HepG2 (cell line): ENCODE results near the gene SMLR1. TPM values are rescaled to one million over a fixed set of nuclear protein-coding genes. Genes with fewer than 3 reads are reported as not detected.
A peak's percentile ranks its signal among the peaks of the same experiment; 100 is the strongest.

Experiments
- AFF4 ChIP-seq: sonication (generic); formaldehyde crosslinking; IDR thresholded peaks from 2 replicates; pipeline ENCODE4 v1.4.0; 2020; ENCODE audit warnings: missing genetic modification reagents
- ATF7 ChIP-seq, 2 experiments: fragments of 450-650 bp in 1 of 2; sonication (generic) in 1 of 2; formaldehyde crosslinking in 1 of 2; IDR thresholded peaks; 2 replicates each; pipeline versions ENCODE4 v1.4.0 to v1.6.1; 2016 to 2020; ENCODE audit warnings: antibody characterized with exemption in 1 of 2, mild to moderate bottlenecking in 1 of 2, missing genetic modification reagents in 1 of 2
- ATM ChIP-seq: fragments of 450-650 bp; IDR thresholded peaks from 2 replicates; pipeline ENCODE4 v1.7.1; 2017; ENCODE audit warnings: mild to moderate bottlenecking, borderline replicate concordance
- EHMT2 ChIP-seq: fragments of 200-600 bp; sonication (generic); IDR thresholded peaks from 2 replicates; pipeline ENCODE4 v1.7.0; 2017; ENCODE audit warnings: antibody characterized with exemption, low read depth, low read length, borderline replicate concordance
- EP300 ChIP-seq, 3 experiments: sonication (generic) in 1 of 3; formaldehyde crosslinking in 1 of 3; IDR thresholded peaks; 2 replicates each; pipeline versions ENCODE4 v1.5.1 to v1.6.1; 2011 to 2020; ENCODE audit warnings: low read depth in 2 of 3, low read length in 2 of 3, borderline replicate concordance in 1 of 3, improper control_type of control experiment in 1 of 3, mild to moderate bottlenecking in 1 of 3, missing genetic modification reagents in 1 of 3, moderate library complexity in 1 of 3
- ESRRA ChIP-seq: sonication (generic); formaldehyde crosslinking; IDR thresholded peaks from 2 replicates; pipeline ENCODE4 v1.5.1; 2020; ENCODE audit warnings: mild to moderate bottlenecking, low read depth, missing genetic modification reagents
- HES4 ChIP-seq: sonication (generic); formaldehyde crosslinking; IDR thresholded peaks from 2 replicates; pipeline ENCODE4 v1.9.0; 2021; ENCODE audit warnings: mild to moderate bottlenecking, missing genetic modification reagents, borderline replicate concordance
- LCORL ChIP-seq, 2 experiments: fragments of 450-650 bp in 1 of 2; sonication (generic) in 1 of 2; formaldehyde crosslinking in 1 of 2; IDR thresholded peaks; 2 replicates each; pipeline versions ENCODE4 v1.5.0 to v1.6.1; 2017 to 2020; ENCODE audit warnings: antibody characterized with exemption in 1 of 2, missing genetic modification reagents in 1 of 2
- NPAS2 ChIP-seq: sonication (generic); formaldehyde crosslinking; IDR thresholded peaks from 2 replicates; pipeline ENCODE4 v1.8.0; 2022; ENCODE audit warnings: mild to moderate bottlenecking, missing genetic modification reagents, borderline replicate concordance
- PAXIP1 ChIP-seq: sonication (generic); formaldehyde crosslinking; conservative IDR thresholded peaks from 2 replicates; pipeline ENCODE4 v1.4.0; 2020; ENCODE audit warnings: mild to moderate bottlenecking, missing genetic modification reagents, moderate library complexity
- PLRG1 ChIP-seq: fragments of 450-650 bp; conservative IDR thresholded peaks from 2 replicates; pipeline ENCODE4 v1.6.1; 2016
- RFX1 ChIP-seq: fragments of 450-650 bp; IDR thresholded peaks from 2 replicates; pipeline ENCODE4 v1.6.1; 2017
- RFX3 ChIP-seq: IDR thresholded peaks from 2 replicates; pipeline ENCODE4 v1.6.1; 2016; ENCODE audit warnings: missing biosample characterization, missing genetic modification reagents
- TFDP2 ChIP-seq: sonication (generic); formaldehyde crosslinking; IDR thresholded peaks from 2 replicates; pipeline ENCODE4 v1.4.0; 2020; ENCODE audit warnings: missing genetic modification reagents
- ZNF230 ChIP-seq: sonication (generic); formaldehyde crosslinking; IDR thresholded peaks from 2 replicates; pipeline ENCODE4 v1.4.0; 2020; ENCODE audit warnings: mild to moderate bottlenecking, missing genetic modification reagents
- ZNF251 ChIP-seq: sonication (generic); formaldehyde crosslinking; IDR thresholded peaks from 2 replicates; pipeline ENCODE4 v1.9.0; 2021; ENCODE audit warnings: mild to moderate bottlenecking, missing genetic modification reagents
- ZNF546 ChIP-seq: sonication (generic); formaldehyde crosslinking; conservative IDR thresholded peaks from 2 replicates; pipeline ENCODE4 v1.8.1; 2023; ENCODE audit warnings: mild to moderate bottlenecking, missing genetic modification reagents
- ZNF839 ChIP-seq: sonication (generic); formaldehyde crosslinking; IDR thresholded peaks from 2 replicates; pipeline ENCODE4 v1.4.0; 2020; ENCODE audit warnings: missing genetic modification reagents, mild to moderate bottlenecking, borderline replicate concordance
- polyA plus RNA-seq, 8 experiments: library from polyadenylated mRNA; depleted of rRNA in 3 of 8; stranded (reverse) in 7 of 8; unstranded in 1 of 8; fragments of >200 nt; fragmentation: Illumina TruSeq in 4 of 8; extraction: Trizol in 4 of 8; gene quantifications; 2 replicates each; pipeline versions ENCODE4 v1.2.1 to v1.2.3, GENCODE V29; 2011 to 2016; ENCODE audit warnings: low read depth in 4 of 8, missing spikeins in 1 of 8, mixed read lengths in 1 of 8; ENCODE audit not compliant: insufficient read depth in 1 of 8
- total RNA-seq, 5 experiments: library from RNA; depleted of rRNA; stranded (reverse); fragments of >200 nt; fragmentation: Illumina TruSeq; extraction: Trizol; gene quantifications; 2 replicates each; pipeline ENCODE4 v1.2.3, GENCODE V29; 2016; ENCODE audit warnings: low read depth in 1 of 5
- TF ChIP-seq, protein P1 (sequence below): IDR thresholded peaks from 2 replicates; pipeline ENCODE4 v1.6.1; 2012; ENCODE audit warnings: inconsistent platforms

The SMLR1 gene
- total and polyA plus RNA-seq, 2 of the 13 experiments (the other 11 are each of a cell fraction or from before 2014, with no cell fraction given), result 41.8 to 104 TPM

DNA sequence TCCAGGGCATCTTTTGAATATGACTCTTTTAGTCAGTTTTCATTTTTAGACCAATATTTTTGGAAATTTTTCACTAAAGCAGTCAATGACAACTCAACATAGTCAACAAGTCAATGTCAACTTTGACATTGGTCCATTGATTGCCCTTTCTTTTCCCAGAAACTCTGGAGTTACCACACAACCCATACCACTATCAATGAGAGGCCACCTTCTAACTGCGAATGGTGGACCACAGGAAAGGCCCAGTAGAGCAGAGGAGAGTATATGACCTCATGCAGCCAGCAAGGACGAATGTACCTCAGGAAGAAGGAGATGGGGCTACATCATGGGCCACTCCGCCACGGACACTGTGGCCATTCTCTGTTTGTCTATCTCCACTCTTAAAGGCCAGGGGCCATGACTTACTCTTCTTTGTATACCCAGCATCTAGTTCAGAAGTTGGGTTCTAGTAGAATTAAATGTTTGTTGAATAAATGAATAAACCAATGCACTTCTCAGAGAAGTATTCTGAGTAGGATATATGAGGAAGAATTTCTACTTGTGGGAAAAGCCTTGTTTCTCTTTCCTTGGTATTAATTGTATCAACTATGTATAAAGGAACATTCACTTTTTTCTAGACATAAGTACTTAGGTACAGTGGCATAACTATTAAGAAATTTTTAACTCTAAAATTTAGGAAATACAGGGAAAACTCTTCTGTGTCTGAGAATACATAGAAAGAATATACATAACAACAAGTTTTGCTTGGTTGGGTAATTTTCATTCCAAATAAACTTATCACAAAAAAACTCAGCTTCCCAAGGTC is 562 bp upstream of the SMLR1 start (continued):
- TF ChIP-seq PAXIP1 (peak; percentile 53), ZNF230 (CRISPR knock-in tag) (peak; percentile 44), ATM (no peak), NPAS2 (CRISPR knock-in tag) (no peak), RFX1 (no peak), ATF7 (IDR thresholded peaks at IDR 0.05) (no peak), ATF7 (CRISPR knock-in tag; IDR thresholded peaks at IDR 0.05) (peak; percentile 58; the same call in 1 of the 2 replicates), AFF4 (0 out of 2 replicates have a peak, but pooled peaks have one; percentile 36), EHMT2 (peak; percentile 77), ZNF251 (CRISPR knock-in tag) (0 out of 2 replicates have a peak, but pooled peaks have one; percentile 63), ESRRA (0 out of 2 replicates have a peak, but pooled peaks have one; percentile 28), LCORL (IDR thresholded peaks at IDR 0.05) (no peak), LCORL (CRISPR knock-in tag; IDR thresholded peaks at IDR 0.05) (no peak), EP300 (IDR thresholded peaks at IDR 0.05; ENCODE audit: low read depth in 2 of 2, low read length in 2 of 2) (peak in 1 of 2 experiments; percentile 58; a peak in 1 of 4 replicates), EP300 (CRISPR knock-in tag; IDR thresholded peaks at IDR 0.05; ENCODE audit: borderline replicate concordance) (no peak; the same call in 1 of the 2 replicates), TFDP2 (no peak), ZNF839 (CRISPR knock-in tag) (no peak), ZNF546 (CRISPR knock-in tag) (no peak), RFX3 (no peak), PLRG1 (no peak), HES4 (no peak)
- TF ChIP-seq, protein P1, sequence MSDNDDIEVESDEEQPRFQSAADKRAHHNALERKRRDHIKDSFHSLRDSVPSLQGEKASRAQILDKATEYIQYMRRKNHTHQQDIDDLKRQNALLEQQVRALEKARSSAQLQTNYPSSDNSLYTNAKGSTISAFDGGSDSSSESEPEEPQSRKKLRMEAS, result 0 out of 2 replicates have a peak, but pooled peaks have one; percentile 2
